ENCODE results near the gene SGO2.

The SGO2 gene, protein sequence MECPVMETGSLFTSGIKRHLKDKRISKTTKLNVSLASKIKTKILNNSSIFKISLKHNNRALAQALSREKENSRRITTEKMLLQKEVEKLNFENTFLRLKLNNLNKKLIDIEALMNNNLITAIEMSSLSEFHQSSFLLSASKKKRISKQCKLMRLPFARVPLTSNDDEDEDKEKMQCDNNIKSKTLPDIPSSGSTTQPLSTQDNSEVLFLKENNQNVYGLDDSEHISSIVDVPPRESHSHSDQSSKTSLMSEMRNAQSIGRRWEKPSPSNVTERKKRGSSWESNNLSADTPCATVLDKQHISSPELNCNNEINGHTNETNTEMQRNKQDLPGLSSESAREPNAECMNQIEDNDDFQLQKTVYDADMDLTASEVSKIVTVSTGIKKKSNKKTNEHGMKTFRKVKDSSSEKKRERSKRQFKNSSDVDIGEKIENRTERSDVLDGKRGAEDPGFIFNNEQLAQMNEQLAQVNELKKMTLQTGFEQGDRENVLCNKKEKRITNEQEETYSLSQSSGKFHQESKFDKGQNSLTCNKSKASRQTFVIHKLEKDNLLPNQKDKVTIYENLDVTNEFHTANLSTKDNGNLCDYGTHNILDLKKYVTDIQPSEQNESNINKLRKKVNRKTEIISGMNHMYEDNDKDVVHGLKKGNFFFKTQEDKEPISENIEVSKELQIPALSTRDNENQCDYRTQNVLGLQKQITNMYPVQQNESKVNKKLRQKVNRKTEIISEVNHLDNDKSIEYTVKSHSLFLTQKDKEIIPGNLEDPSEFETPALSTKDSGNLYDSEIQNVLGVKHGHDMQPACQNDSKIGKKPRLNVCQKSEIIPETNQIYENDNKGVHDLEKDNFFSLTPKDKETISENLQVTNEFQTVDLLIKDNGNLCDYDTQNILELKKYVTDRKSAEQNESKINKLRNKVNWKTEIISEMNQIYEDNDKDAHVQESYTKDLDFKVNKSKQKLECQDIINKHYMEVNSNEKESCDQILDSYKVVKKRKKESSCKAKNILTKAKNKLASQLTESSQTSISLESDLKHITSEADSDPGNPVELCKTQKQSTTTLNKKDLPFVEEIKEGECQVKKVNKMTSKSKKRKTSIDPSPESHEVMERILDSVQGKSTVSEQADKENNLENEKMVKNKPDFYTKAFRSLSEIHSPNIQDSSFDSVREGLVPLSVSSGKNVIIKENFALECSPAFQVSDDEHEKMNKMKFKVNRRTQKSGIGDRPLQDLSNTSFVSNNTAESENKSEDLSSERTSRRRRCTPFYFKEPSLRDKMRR

DNA sequence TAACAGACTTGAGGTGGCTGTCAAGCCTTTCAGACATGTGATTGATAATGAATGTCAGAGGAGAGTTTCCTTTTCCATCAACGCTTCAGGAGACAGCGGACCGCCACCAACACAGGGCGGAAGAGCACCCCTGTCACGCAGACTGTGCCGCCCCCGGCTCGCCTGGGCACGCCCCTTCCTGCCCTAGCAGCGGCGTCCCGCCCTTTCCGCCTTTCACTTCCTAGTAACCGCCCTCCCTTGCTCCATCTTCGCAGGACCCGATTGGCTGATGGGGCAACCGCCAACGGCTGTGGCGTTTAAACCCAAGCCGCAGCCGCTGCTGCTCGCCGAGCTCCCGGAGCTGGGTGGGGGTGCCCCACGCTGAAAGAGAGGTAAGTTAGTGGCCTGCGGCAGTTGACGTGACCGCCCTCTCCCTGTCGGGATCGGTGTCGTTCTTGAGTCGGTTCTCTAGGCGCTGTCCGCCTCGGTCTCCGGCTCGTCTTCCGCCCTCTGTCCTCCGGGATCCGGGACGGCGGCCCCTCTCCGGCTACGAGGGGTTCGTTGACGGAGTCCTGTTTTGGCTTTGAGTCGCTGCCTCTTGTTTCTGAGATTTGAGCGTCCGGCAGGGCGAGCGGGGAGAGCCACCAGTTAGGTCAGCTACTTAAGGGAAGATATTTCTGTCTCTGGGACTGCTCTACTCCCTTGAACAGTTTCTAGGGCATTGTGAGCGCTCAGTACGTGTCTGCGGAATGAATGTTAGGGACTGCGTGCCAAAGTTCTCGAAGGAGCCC lies at the start of gene SGO2:
Gene SGO2, plus strand, starts transcription at position 326 of the 770 bp plus-strand sequence. CDS start 6,769 bp downstream, outside the sequence.
- peak within 1 kb of the TSS; percentile 77 to 80 for H3K9ac ChIP-seq (ENCODE audit: low read depth in 1 of 2, low read length in 2 of 2)
- H3K4me3 ChIP-seq (ENCODE audit: low read length in 2 of 2), result peak within 1 kb of the TSS; percentile 87 to 96
- no peaks in the 10 kb centered on the region for H3K9me3 ChIP-seq (ENCODE audit: control insufficient read depth in 2 of 2, low read length in 2 of 2)
- H3K4me1 ChIP-seq (ENCODE audit: control insufficient read depth in 2 of 2, insufficient read depth in 2 of 2, low read length in 2 of 2), result peaks cover 13 to 17% of the 10 kb centered on the region in 2 donors
- no peaks in the 10 kb centered on the region for H3K27me3 ChIP-seq (ENCODE audit: control insufficient read depth in 2 of 2, insufficient read depth in 2 of 2, low read length in 2 of 2)
- peak within 1 kb of the TSS; percentile 40 to 67 for H3K27ac ChIP-seq (ENCODE audit: low read depth in 2 of 2, low read length in 2 of 2)
- H3K36me3 ChIP-seq (ENCODE audit: control insufficient read depth in 2 of 2, insufficient read depth in 2 of 2, low read length in 2 of 2), result no peaks in the 10 kb centered on the region

DNA sequence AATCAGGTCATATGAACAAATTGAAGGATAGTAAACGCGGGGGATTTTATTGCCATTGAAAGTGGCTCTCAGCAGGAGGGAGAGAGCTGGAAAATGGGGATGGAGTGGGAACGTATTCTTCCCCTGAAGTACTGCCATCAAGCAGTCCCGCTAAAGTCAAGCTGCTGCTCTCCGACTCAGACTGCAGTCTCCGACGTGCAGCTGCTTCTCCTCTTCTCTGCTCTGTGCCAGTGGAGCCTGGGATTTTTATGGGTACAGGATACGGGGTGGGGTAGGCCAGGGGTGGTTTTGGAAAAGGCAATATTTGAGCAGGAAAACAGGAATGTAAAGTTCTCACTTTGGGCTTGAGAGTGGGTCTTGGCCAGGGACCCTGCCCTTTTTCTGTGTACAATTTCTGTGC lies 49.2 kb upstream of the SGO2 start:
- no peak overlapping the region for H3K4me3 ChIP-seq (ENCODE audit: low read length in 2 of 2)
- H3K9me3 ChIP-seq (ENCODE audit: control insufficient read depth in 2 of 2, low read length in 2 of 2), result no peaks in the 10 kb centered on the region
- H3K36me3 ChIP-seq (ENCODE audit: control insufficient read depth in 2 of 2, insufficient read depth in 2 of 2, low read length in 2 of 2), result peaks cover 34 to 51% of the 10 kb centered on the region in 2 donors
- H3K9ac ChIP-seq (ENCODE audit: low read depth in 1 of 2, low read length in 2 of 2), result no peak overlapping the region
- no peaks in the 10 kb centered on the region for H3K4me1 ChIP-seq (ENCODE audit: control insufficient read depth in 2 of 2, insufficient read depth in 2 of 2, low read length in 2 of 2)
- H3K27ac ChIP-seq (ENCODE audit: low read depth in 2 of 2, low read length in 2 of 2), result no peak overlapping the region
- H3K27me3 ChIP-seq (ENCODE audit: control insufficient read depth in 2 of 2, insufficient read depth in 2 of 2, low read length in 2 of 2), result no peaks in the 10 kb centered on the region

DNA sequence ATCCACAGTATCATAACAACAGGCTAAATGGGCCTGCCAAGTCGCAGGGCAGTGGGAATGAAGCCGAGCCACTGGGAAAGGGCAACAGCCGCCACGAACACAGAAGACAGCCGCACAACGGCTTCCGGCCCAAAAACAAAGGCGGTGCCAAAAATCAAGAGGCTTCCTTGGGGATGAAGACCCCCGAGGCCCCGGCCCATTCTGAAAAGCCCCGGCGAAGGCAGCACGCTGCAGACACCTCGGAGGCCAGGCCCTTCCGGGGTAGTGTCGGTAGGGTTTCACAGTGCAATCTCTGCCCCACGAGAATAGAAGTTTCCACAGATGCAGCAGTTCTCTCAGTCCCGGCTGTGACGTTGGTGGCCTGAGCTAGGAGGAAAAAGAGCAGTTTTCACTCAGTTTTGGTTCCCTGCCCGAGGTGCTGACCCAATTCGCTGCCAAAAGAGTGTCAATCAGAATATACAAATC lies 48.3 kb upstream of the SGO2 start:
- H3K27me3 ChIP-seq (ENCODE audit: control insufficient read depth in 2 of 2, insufficient read depth in 2 of 2, low read length in 2 of 2), result no peaks in the 10 kb centered on the region
- no peaks in the 10 kb centered on the region for H3K4me1 ChIP-seq (ENCODE audit: control insufficient read depth in 2 of 2, insufficient read depth in 2 of 2, low read length in 2 of 2)
- H3K9me3 ChIP-seq (ENCODE audit: control insufficient read depth in 2 of 2, low read length in 2 of 2), result no peaks in the 10 kb centered on the region
- no peak overlapping the region for H3K9ac ChIP-seq (ENCODE audit: low read depth in 1 of 2, low read length in 2 of 2)
- H3K4me3 ChIP-seq (ENCODE audit: low read length in 2 of 2), result no peak overlapping the region
- H3K27ac ChIP-seq (ENCODE audit: low read depth in 2 of 2, low read length in 2 of 2), result no peak overlapping the region
- H3K36me3 ChIP-seq (ENCODE audit: control insufficient read depth in 2 of 2, insufficient read depth in 2 of 2, low read length in 2 of 2), result peaks cover 34 to 44% of the 10 kb centered on the region in 2 donors

DNA sequence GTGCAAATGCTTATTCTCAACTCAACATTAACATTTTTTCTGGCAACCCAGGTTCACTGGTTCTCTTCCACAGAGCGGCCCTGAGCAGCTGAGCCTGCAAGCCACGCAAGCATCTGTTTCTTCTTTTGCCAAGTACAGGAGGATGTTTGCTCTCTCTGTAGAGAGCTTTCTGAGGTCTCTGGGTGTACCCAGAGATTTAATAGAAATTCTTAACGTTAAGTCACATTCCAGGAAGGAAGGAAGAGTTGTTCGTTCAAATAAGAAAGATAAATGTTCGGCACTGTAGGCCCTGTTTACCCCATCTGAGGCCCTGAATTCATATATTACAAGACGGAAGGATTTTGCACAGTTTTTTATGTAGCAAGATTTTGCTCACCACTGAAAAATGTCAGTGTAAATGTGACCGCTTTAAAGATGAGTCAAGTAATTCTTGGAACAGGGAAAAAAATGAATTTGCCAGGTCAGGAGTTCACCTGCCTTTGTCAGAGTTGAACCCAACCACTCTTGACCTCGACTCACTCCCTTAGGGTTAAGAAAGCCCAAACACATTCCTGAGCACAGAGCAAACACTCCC lies 46.2 kb upstream of the SGO2 start:
- Histone ChIP-seq H3K27me3 (ENCODE audit: control insufficient read depth in 2 of 2, insufficient read depth in 2 of 2, low read length in 2 of 2) (no peaks in the 10 kb centered on the region), H3K9me3 (ENCODE audit: control insufficient read depth in 2 of 2, low read length in 2 of 2) (no peaks in the 10 kb centered on the region), H3K36me3 (ENCODE audit: control insufficient read depth in 2 of 2, insufficient read depth in 2 of 2, low read length in 2 of 2) (peaks cover 24 to 34% of the 10 kb centered on the region in 2 donors), H3K4me1 (ENCODE audit: control insufficient read depth in 2 of 2, insufficient read depth in 2 of 2, low read length in 2 of 2) (peaks cover 0 to 5% of the 10 kb centered on the region in 2 donors), H3K4me3 (ENCODE audit: low read length in 2 of 2) (no peak overlapping the region), H3K27ac (ENCODE audit: low read depth in 2 of 2, low read length in 2 of 2) (peak overlapping the region in 1 of 2 donors; percentile 16), H3K9ac (ENCODE audit: low read depth in 1 of 2, low read length in 2 of 2) (no peak overlapping the region)

DNA sequence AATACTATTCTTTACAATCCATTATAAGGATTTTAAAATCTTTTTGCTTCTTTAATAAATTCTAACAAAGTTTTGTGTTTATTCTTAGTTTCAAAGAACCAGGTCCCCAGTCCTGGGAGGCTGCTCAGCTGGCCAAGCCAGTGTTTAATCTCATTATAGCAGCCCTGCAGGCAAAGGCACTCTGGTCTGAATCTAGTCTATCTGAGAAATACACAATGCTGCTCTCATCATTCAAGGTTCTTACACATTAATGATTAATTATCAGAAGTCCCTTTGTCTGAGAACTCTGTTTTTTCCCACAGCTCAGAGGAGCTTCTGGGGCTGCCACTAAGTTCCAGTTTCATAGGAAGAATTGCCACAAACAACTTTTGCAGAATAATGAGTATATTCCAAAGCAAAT lies 43.8 kb upstream of the SGO2 start:
- H3K27me3 ChIP-seq (ENCODE audit: control insufficient read depth in 2 of 2, insufficient read depth in 2 of 2, low read length in 2 of 2), result no peaks in the 10 kb centered on the region
- H3K9me3 ChIP-seq (ENCODE audit: control insufficient read depth in 2 of 2, low read length in 2 of 2), result no peaks in the 10 kb centered on the region
- peaks cover 0 to 5% of the 10 kb centered on the region in 2 donors for H3K4me1 ChIP-seq (ENCODE audit: control insufficient read depth in 2 of 2, insufficient read depth in 2 of 2, low read length in 2 of 2)
- no peak overlapping the region for H3K4me3 ChIP-seq (ENCODE audit: low read length in 2 of 2)
- H3K9ac ChIP-seq (ENCODE audit: low read depth in 1 of 2, low read length in 2 of 2), result no peak overlapping the region
- no peak overlapping the region for H3K27ac ChIP-seq (ENCODE audit: low read depth in 2 of 2, low read length in 2 of 2)
- peaks cover 11 to 16% of the 10 kb centered on the region in 2 donors for H3K36me3 ChIP-seq (ENCODE audit: control insufficient read depth in 2 of 2, insufficient read depth in 2 of 2, low read length in 2 of 2)

DNA sequence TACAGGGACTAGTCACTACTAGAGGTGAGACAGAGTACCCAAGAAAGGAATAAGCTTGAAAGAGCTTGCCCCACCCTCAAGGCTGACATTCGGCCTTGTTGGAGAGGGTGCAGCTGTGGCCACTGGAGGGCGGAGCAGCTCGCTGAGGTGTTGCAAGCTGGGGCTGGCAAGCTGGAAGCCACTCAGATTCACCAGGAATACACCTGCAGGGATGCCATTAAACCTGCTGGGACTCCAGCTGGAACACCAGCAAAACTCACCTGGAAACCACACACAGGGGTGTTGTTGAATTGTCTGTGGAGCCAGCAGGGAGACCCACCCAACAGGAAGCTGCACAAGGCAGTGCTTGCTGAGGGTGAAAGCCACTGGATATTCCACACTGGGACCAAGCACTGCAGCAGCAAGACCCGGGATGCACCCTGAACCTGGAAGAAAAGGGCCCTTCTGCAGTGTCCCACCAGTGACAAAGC lies 42.2 kb upstream of the SGO2 start:
- no peak overlapping the region for H3K9ac ChIP-seq (ENCODE audit: low read depth in 1 of 2, low read length in 2 of 2)
- no peak overlapping the region for H3K4me3 ChIP-seq (ENCODE audit: low read length in 2 of 2)
- no peaks in the 10 kb centered on the region for H3K9me3 ChIP-seq (ENCODE audit: control insufficient read depth in 2 of 2, low read length in 2 of 2)
- H3K4me1 ChIP-seq (ENCODE audit: control insufficient read depth in 2 of 2, insufficient read depth in 2 of 2, low read length in 2 of 2), result peaks cover 0 to 5% of the 10 kb centered on the region in 2 donors
- H3K27ac ChIP-seq (ENCODE audit: low read depth in 2 of 2, low read length in 2 of 2), result no peak overlapping the region
- H3K36me3 ChIP-seq (ENCODE audit: control insufficient read depth in 2 of 2, insufficient read depth in 2 of 2, low read length in 2 of 2), result peaks cover 5% of the 10 kb centered on the region in 2 donors
- H3K27me3 ChIP-seq (ENCODE audit: control insufficient read depth in 2 of 2, insufficient read depth in 2 of 2, low read length in 2 of 2), result no peaks in the 10 kb centered on the region

DNA sequence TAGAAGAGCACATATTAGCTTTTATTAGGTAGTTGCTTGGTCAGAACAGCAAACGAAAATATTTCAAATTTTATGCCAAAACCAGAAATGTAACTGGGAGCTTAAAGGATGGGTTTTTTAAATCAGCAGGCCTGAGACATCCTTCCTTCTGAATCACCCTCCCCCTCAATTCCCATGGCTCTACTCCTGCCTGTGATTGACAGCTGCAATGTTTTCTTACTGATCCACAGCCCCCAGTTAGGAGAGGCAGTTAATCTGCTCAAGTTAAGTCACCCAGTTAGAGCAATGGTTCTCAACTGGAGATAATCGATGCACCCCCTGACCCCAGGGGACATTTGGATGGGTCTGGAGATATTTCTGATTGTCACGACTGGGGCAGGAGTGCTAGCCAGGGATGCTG lies 41.1 kb upstream of the SGO2 start:
- H3K9ac ChIP-seq (ENCODE audit: low read depth in 1 of 2, low read length in 2 of 2), result no peak overlapping the region

DNA sequence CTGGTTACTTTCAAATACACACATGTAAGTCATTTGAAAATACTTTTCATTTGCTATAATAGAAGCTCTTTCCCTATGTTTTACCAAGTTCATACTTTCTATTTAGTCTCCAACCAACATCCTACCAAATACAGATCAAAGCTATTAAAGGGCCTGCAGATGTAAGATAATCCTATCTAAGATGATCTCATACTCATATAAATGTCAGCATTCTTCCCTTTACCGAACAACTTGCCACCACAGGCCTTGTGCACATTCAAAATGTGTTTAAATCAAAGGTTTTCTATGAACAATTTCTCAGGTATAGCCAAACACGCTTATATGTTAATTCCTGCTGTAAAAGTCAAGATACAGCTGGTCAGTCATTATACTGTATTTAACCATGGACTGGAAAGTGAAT lies 39.5 kb upstream of the SGO2 start:
- Histone ChIP-seq H3K27ac (ENCODE audit: low read depth in 2 of 2, low read length in 2 of 2) (no peak overlapping the region), H3K4me1 (ENCODE audit: control insufficient read depth in 2 of 2, insufficient read depth in 2 of 2, low read length in 2 of 2) (peaks cover 0 to 5% of the 10 kb centered on the region in 2 donors), H3K9me3 (ENCODE audit: control insufficient read depth in 2 of 2, low read length in 2 of 2) (no peaks in the 10 kb centered on the region), H3K27me3 (ENCODE audit: control insufficient read depth in 2 of 2, insufficient read depth in 2 of 2, low read length in 2 of 2) (no peaks in the 10 kb centered on the region), H3K36me3 (ENCODE audit: control insufficient read depth in 2 of 2, insufficient read depth in 2 of 2, low read length in 2 of 2) (peaks cover 16 to 17% of the 10 kb centered on the region in 2 donors), H3K9ac (ENCODE audit: low read depth in 1 of 2, low read length in 2 of 2) (no peak overlapping the region), H3K4me3 (ENCODE audit: low read length in 2 of 2) (no peak overlapping the region)

More for the DNA sequence above, 41.1 kb upstream of the SGO2 start:
- H3K36me3 ChIP-seq (ENCODE audit: control insufficient read depth in 2 of 2, insufficient read depth in 2 of 2, low read length in 2 of 2), result peaks cover 2 to 8% of the 10 kb centered on the region in 2 donors
- H3K27ac ChIP-seq (ENCODE audit: low read depth in 2 of 2, low read length in 2 of 2), result no peak overlapping the region
- no peaks in the 10 kb centered on the region for H3K27me3 ChIP-seq (ENCODE audit: control insufficient read depth in 2 of 2, insufficient read depth in 2 of 2, low read length in 2 of 2)
- H3K4me3 ChIP-seq (ENCODE audit: low read length in 2 of 2), result no peak overlapping the region
- H3K4me1 ChIP-seq (ENCODE audit: control insufficient read depth in 2 of 2, insufficient read depth in 2 of 2, low read length in 2 of 2), result peaks cover 0 to 5% of the 10 kb centered on the region in 2 donors
- H3K9me3 ChIP-seq (ENCODE audit: control insufficient read depth in 2 of 2, low read length in 2 of 2), result no peaks in the 10 kb centered on the region

DNA sequence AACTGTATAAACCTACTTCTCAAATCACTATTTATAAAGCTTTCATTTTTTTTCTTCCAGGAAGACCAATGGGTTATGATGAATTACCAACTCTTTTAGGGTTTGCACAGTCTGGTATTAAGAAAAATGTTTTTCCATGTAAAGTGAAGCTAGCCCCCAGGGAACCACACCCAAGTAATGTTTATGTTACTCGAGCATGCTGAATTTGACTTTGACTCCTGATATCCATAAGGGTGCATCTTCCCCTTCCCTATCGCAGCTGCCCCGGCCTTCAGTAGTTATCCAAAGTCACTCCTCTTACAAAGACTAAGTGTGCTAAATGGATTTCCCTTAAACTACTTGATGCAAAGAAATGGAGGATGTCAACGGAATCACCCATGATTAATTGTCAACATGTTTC lies 37.8 kb upstream of the SGO2 start:
- Histone ChIP-seq H3K9ac (ENCODE audit: low read depth in 1 of 2, low read length in 2 of 2) (no peak overlapping the region), H3K9me3 (ENCODE audit: control insufficient read depth in 2 of 2, low read length in 2 of 2) (no peaks in the 10 kb centered on the region), H3K36me3 (ENCODE audit: control insufficient read depth in 2 of 2, insufficient read depth in 2 of 2, low read length in 2 of 2) (peaks cover 25 to 28% of the 10 kb centered on the region in 2 donors)

More for the DNA sequence above, 37.8 kb upstream of the SGO2 start:
- Histone ChIP-seq H3K27me3 (ENCODE audit: control insufficient read depth in 2 of 2, insufficient read depth in 2 of 2, low read length in 2 of 2) (no peaks in the 10 kb centered on the region), H3K4me1 (ENCODE audit: control insufficient read depth in 2 of 2, insufficient read depth in 2 of 2, low read length in 2 of 2) (peaks cover 0 to 5% of the 10 kb centered on the region in 2 donors), H3K27ac (ENCODE audit: low read depth in 2 of 2, low read length in 2 of 2) (no peak overlapping the region), H3K4me3 (ENCODE audit: low read length in 2 of 2) (no peak overlapping the region)

Measured in mucosa of rectum (tissue), 2 donors.